ENCODE data around the gene STXBP1. TPM values are rescaled to one million over a fixed set of nuclear protein-coding genes. Genes with fewer than 3 reads are reported as not detected.

The STXBP1 gene
- total RNA-seq, 2 donors from 2014 or later: 4.0 to 8.1 TPM

GRCh38 chr9:127642082-127642740 is 30.1 kb downstream of the STXBP1 start:
- no peak for ATAC-seq
- Mint-ChIP-seq H3K36me3 (no peaks in the 10 kb centered on the region), H3K9me3 (no peaks in the 10 kb centered on the region), H3K27ac (no peak overlapping the region), H3K4me3 (no peak overlapping the region), H3K4me1 (ENCODE audit: low read depth in 2 of 2) (no peaks in the 10 kb centered on the region), H3K27me3 (no peaks in the 10 kb centered on the region)
- DNase-seq (ENCODE audit: low spot score): no peak

DNA sequence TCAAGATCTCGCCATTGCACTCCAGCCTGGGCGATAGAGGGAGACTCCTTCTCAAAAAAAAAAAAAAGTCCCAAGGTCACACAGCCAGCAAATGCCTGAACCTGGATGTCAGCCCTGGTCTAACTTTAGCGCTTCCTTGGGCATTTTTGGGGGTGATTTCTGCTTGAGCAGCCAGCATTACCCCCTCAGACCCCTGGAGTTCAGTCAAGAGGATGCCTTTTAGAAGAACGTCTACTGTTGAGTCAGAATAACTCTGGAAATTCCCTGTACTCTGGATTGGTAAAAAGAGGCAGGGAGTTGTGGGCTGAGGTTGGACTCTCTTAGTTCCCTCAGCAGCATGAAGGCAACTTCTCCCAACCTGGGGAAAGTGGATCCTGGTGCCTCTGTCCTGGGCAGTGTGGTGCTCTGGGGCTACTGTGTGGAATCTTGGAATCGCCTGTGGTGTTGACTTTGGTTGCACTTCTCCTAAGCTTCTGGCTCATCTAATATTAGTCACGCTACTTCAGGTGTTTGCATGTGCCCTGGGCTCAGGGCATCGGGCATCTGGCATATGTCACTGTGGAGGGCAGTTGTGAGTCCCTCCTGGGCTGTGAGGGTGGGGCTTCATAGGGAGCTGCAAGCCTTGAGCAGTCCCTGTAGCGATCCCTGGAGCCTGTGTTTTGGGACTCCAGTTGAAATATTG is 32.2 kb downstream of the STXBP1 start:
- no peak for ATAC-seq
- no peaks in the 10 kb centered on the region for H3K36me3 Mint-ChIP-seq
- no peaks in the 10 kb centered on the region for H3K4me1 Mint-ChIP-seq (ENCODE audit: low read depth in 2 of 2)

DNA sequence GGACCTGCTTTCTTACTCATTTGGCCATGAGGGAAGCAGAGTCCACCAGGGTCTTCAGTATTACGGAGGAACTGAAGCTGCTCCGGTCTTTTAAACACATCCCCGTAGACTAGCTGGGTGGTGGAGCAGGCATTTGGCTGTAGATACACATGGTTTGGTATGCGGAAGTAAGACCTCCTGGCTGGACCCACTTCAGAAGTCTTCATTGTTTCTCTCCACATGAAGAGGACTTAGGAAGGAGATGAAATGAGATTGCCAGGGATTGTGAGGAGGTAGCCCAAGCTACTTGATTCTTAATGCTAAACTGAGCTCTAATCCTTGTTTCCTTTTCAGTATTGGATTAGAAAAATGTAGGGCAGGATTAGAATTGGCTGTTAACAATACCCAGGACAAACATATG is 32.9 kb downstream of the STXBP1 start:
- no peaks in the 10 kb centered on the region for H3K36me3 Mint-ChIP-seq
- no peaks in the 10 kb centered on the region for H3K27me3 Mint-ChIP-seq
- no peaks in the 10 kb centered on the region for H3K4me1 Mint-ChIP-seq (ENCODE audit: low read depth in 2 of 2)
- ATAC-seq: no peak
- DNase-seq (ENCODE audit: low spot score): no peak
- no peak overlapping the region for H3K27ac Mint-ChIP-seq
- H3K4me3 Mint-ChIP-seq: no peak overlapping the region
- no peaks in the 10 kb centered on the region for H3K9me3 Mint-ChIP-seq

More for the DNA sequence above, 32.2 kb downstream of the STXBP1 start:
- no peaks in the 10 kb centered on the region for H3K9me3 Mint-ChIP-seq
- no peak overlapping the region for H3K27ac Mint-ChIP-seq
- no peak overlapping the region for H3K4me3 Mint-ChIP-seq
- DNase-seq (ENCODE audit: low spot score): no peak
- no peaks in the 10 kb centered on the region for H3K27me3 Mint-ChIP-seq

DNA sequence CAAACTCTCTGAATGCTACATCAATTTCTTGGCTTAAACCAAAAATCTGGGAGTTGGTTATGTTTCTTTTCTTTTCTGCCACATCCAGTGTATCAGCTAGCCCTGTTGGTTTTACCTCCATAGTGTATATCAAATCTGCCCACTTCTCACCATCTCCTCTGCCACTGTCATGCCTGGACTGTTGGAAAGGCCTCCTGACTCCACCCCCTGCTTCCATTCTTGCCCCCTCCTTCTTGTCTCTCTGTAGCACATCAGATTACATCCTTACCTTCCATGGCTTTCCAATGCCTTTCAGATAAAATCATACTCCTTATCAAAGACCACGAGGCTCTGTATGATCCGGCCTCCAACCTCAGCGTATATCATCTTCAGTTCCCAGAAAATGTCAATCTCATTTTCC is 35.4 kb downstream of the STXBP1 start:
- no peak for DNase-seq (ENCODE audit: low spot score)
- no peaks in the 10 kb centered on the region for H3K36me3 Mint-ChIP-seq
- H3K27ac Mint-ChIP-seq: no peak overlapping the region
- no peak for ATAC-seq
- H3K4me1 Mint-ChIP-seq (ENCODE audit: low read depth in 2 of 2): no peaks in the 10 kb centered on the region
- no peaks in the 10 kb centered on the region for H3K9me3 Mint-ChIP-seq
- no peak overlapping the region for H3K4me3 Mint-ChIP-seq
- no peaks in the 10 kb centered on the region for H3K27me3 Mint-ChIP-seq

DNA sequence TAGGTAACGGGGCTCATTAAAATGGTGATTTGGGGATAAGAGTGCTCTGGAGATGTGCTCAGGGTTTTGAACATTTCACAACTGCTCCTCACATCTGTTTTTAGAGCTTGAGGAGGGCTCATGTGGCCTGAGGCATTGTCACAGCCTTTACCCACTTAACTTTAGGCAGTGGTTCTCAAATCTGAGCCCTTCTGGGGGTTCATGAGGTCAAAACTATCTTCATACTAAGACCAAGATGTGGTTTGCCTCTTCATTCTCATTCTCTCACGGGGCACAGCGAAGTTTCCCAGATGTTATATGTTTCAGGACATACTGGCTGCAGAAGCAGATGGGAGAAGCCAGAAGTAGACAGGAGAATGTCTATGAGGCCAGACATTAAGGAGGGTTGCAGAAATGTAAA is 38.4 kb downstream of the STXBP1 start:
- H3K4me3 Mint-ChIP-seq: no peak overlapping the region
- no peak for DNase-seq (ENCODE audit: low spot score)
- no peak overlapping the region for H3K27ac Mint-ChIP-seq
- no peaks in the 10 kb centered on the region for H3K4me1 Mint-ChIP-seq (ENCODE audit: low read depth in 2 of 2)
- H3K27me3 Mint-ChIP-seq: peaks cover 0 to 2% of the 10 kb centered on the region in 2 donors
- H3K36me3 Mint-ChIP-seq: no peaks in the 10 kb centered on the region
- ATAC-seq: no peak
- H3K9me3 Mint-ChIP-seq: no peaks in the 10 kb centered on the region

DNA sequence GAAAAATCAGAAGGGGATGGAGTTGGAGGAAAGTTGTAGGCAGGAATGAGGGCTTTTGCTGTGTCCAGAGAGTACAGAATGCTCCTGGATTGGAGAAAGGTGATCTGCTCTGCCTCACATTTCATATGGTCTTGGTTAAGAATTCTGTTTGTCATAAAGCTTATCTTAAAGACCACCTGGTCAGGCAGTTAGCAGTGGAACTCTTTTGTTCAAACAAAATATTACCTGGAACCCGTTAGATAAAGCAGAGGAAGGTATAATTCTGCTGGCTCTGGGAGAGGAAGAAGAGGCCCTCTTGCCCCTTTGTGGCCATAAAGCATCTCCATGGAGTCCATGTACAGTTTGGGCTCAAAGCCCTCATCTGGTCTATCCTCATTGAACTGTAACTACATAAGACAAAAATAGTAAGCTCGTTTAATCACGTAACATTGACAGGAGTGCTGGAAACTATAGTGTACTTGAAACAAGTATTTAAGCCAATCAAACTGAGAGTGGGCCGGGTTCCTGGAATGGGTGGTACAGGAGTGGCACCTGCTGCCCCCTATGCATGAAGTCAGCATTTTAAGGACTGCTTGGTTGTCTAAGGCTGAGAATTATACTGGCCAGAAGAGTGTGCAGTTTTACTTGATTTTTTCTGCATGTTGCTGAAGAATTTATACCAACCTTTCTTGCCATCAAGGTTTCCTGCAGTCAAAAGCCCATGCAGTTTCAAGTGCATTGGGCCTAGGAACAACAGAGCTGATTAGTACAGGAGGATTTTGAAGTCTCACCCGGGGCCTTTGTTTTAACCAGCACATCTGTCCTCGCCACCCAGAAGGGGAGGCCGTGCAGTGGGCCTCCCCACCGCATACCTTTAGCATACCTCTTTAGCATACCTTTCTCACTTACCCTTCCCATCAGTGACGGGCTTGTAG is 39.9 kb downstream of the STXBP1 start:
- peaks cover 0 to 2% of the 10 kb centered on the region in 2 donors for H3K27me3 Mint-ChIP-seq
- H3K4me1 Mint-ChIP-seq (ENCODE audit: low read depth in 2 of 2): no peaks in the 10 kb centered on the region
- H3K4me3 Mint-ChIP-seq: no peak overlapping the region
- no peaks in the 10 kb centered on the region for H3K9me3 Mint-ChIP-seq
- no peaks in the 10 kb centered on the region for H3K36me3 Mint-ChIP-seq
- no peak for ATAC-seq
- DNase-seq (ENCODE audit: low spot score): no peak
- no peak overlapping the region for H3K27ac Mint-ChIP-seq

DNA sequence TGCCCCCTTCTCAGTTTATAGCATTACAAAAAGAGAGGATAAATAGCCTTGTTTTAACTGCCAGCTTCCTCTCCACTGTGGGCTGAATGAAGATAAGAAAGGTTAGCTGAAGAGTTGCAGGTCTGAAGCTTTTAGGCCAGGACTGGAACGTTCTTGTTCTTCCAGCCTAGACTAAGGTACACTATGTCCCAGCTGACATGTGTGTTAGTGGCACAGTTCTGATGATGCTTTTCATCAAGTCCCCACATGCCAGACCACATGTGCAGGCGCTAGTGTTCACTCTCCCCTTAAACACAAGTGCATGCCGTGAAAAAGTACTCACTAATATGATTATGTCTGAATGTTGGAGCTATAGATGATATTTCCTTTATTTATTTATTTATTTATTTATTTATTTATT is 40.7 kb downstream of the STXBP1 start:
- Mint-ChIP-seq H3K9me3 (no peaks in the 10 kb centered on the region), H3K27me3 (peaks cover 2 to 6% of the 10 kb centered on the region in 2 donors), H3K4me3 (no peak overlapping the region), H3K36me3 (no peaks in the 10 kb centered on the region), H3K4me1 (ENCODE audit: low read depth in 2 of 2) (no peaks in the 10 kb centered on the region), H3K27ac (no peak overlapping the region)
- DNase-seq (ENCODE audit: low spot score) (no peak), ATAC-seq (no peak)

GRCh38 chr9:127654619-127655018 is 42.5 kb downstream of the STXBP1 start:
- H3K36me3 Mint-ChIP-seq: no peaks in the 10 kb centered on the region
- ATAC-seq (no peak), DNase-seq (ENCODE audit: low spot score) (no peak)
- H3K4me3 Mint-ChIP-seq: no peak overlapping the region
- no peaks in the 10 kb centered on the region for H3K9me3 Mint-ChIP-seq
- no peaks in the 10 kb centered on the region for H3K4me1 Mint-ChIP-seq (ENCODE audit: low read depth in 2 of 2)
- H3K27me3 Mint-ChIP-seq: peaks cover 2 to 6% of the 10 kb centered on the region in 2 donors
- H3K27ac Mint-ChIP-seq: no peak overlapping the region

DNA sequence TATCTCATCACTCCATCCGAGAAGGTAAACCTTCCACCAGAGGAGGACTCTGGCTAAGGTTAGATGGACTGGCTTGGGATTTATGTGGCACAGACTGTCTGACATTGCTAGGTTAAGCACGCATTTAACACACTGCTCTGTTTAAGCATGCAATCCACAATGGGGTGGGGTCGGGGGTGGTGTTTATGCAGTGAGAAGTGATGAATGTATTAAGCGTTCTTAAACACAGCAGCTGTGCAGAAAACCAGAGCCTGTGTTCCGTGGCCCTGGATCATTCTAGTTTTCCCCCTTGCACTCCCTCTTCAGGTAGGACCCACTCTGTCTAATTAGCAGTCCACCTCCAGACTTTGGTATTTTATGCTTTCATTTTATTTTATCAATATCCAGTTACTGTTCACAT is 46.4 kb downstream of the STXBP1 start:
- Mint-ChIP-seq H3K4me1 (ENCODE audit: low read depth in 2 of 2) (no peaks in the 10 kb centered on the region), H3K9me3 (no peaks in the 10 kb centered on the region), H3K36me3 (no peaks in the 10 kb centered on the region), H3K27me3 (peaks cover 2 to 6% of the 10 kb centered on the region in 2 donors), H3K4me3 (no peak overlapping the region), H3K27ac (no peak overlapping the region)
- ATAC-seq (no peak), DNase-seq (ENCODE audit: low spot score) (no peak)

DNA sequence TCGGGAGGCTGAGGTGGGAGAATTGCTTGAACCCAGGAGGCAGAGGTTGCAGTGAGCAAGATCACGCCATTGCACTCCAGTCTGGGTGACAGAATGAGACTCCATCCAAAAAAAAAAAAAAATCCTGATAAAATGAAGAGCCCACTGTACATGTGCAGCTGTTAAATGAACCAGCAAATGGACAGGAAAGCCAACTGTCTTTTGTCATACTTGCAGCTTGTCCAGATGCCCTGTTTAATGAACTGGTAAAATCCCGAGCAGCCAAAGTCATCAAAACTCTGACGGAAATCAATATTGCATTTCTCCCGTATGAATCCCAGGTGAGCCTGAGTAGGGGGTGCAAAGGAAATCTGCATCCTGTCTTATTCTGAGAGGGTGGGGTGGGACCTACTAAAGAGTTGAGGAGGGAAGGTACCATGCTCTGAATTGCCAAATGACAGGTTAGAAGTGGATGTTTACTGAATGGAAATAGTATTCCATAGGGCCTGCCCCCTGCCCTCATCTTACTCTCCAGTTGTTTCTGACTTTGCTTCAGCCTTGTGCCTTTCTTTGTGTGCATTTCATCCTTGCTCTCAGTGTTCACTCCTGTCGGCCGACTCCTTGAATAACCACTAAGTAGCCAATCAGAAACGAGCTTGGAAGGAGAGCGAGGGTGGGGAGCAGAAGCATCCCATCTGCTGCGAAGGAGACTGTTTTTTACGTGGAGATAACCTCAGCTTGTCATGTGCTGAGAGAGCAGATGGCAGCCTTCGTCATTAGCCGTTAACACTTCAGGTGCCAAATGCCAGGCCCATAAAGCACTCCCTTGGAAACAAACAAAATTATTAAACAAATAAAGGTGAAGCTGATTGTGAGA is 49.0 kb downstream of the STXBP1 start:
- H3K4me3 Mint-ChIP-seq: no peak overlapping the region
- H3K36me3 Mint-ChIP-seq: no peaks in the 10 kb centered on the region
- H3K27me3 Mint-ChIP-seq: peaks cover 0 to 6% of the 10 kb centered on the region in 2 donors
- no peaks in the 10 kb centered on the region for H3K4me1 Mint-ChIP-seq (ENCODE audit: low read depth in 2 of 2)
- H3K27ac Mint-ChIP-seq: no peak overlapping the region
- no peak for DNase-seq (ENCODE audit: low spot score)
- H3K9me3 Mint-ChIP-seq: no peaks in the 10 kb centered on the region
- no peak for ATAC-seq

GRCh38 chr9:127662617-127663016 is 50.5 kb downstream of the STXBP1 start:
- Mint-ChIP-seq H3K27ac (no peak overlapping the region), H3K9me3 (no peaks in the 10 kb centered on the region), H3K36me3 (no peaks in the 10 kb centered on the region), H3K27me3 (peaks cover 0 to under 1% of the 10 kb centered on the region in 2 donors), H3K4me3 (no peak overlapping the region), H3K4me1 (ENCODE audit: low read depth in 2 of 2) (no peaks in the 10 kb centered on the region)
- ATAC-seq: no peak
- DNase-seq (ENCODE audit: low spot score): no peak

DNA sequence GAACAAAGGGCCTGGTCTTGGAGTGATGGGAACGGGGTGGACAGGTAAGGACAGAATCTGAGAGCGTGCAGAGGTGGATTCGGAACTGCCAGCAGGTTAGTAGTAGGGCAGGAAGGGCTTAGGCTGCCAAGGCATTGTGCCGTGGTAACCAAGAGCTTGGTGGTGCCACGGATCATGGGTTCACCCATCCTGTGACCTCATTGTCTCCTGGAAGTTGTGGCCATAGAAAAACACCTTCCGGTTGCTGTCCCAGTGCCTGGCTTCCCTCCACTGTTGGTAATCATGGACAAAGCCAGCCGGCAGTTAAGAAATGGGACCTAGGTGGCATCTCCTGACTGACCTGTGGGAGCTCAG is 52.2 kb downstream of the STXBP1 start:
- no peak overlapping the region for H3K4me3 Mint-ChIP-seq
- H3K36me3 Mint-ChIP-seq: no peaks in the 10 kb centered on the region
- no peaks in the 10 kb centered on the region for H3K4me1 Mint-ChIP-seq (ENCODE audit: low read depth in 2 of 2)
- H3K27me3 Mint-ChIP-seq: no peaks in the 10 kb centered on the region
- ATAC-seq (no peak), DNase-seq (ENCODE audit: low spot score) (no peak)
- H3K27ac Mint-ChIP-seq: no peak overlapping the region
- H3K9me3 Mint-ChIP-seq: no peaks in the 10 kb centered on the region

GRCh38 chr9:127664678-127665507 is 52.8 kb downstream of the STXBP1 start:
- Mint-ChIP-seq H3K9me3 (no peaks in the 10 kb centered on the region), H3K4me3 (no peak overlapping the region)

More at GRCh38 chr9:127664678-127665507, 52.8 kb downstream of the STXBP1 start:
- Mint-ChIP-seq H3K4me1 (ENCODE audit: low read depth in 2 of 2) (no peaks in the 10 kb centered on the region), H3K27me3 (no peaks in the 10 kb centered on the region), H3K36me3 (no peaks in the 10 kb centered on the region), H3K27ac (no peak overlapping the region)
- no peak for ATAC-seq
- DNase-seq (ENCODE audit: low spot score): no peak

Data from natural killer cell treated with Interleukin-12 subunit alpha and Interleukin-12 subunit beta and Interleukin-15 and Interleukin-18, amount 100 ng/mL, for 72 hours (primary cell).